ENCODE results near the gene COL5A1. TPM values are rescaled to one million over a fixed set of nuclear protein-coding genes. Genes with fewer than 3 reads are reported as not detected.

COL5A1 gene
- total and polyA plus RNA-seq, 2 experiments from 2014 or later, result 211 to 812 TPM

- Histone ChIP-seq H4K20me1 (ENCODE audit: insufficient read depth) (no peaks in the 10 kb centered on the region; the same call in 1 of the 2 replicates), H3F3A (ENCODE audit: insufficient read depth) (peaks cover 60% of the 10 kb centered on the region), H3K27ac (no peak overlapping the region), H3K27me3 (replicated peaks; ENCODE audit: insufficient read depth) (no peaks in the 10 kb centered on the region), H3K9me2 (ENCODE audit: insufficient read depth) (no peaks in the 10 kb centered on the region), H3K4me3 (no peak overlapping the region), H2AFZ (no peak overlapping the region), H3K79me2 (ENCODE audit: insufficient read depth) (peaks cover 13% of the 10 kb centered on the region; the same call in 1 of the 2 replicates), H3K36me3 (ENCODE audit: low read depth) (peaks cover 46% of the 10 kb centered on the region), H3K4me1 (ENCODE audit: insufficient read depth) (no peaks in the 10 kb centered on the region), H3K9ac (no peak overlapping the region), H3K4me2 (ENCODE audit: unreplicated experiment) (no peak overlapping the region), H3K9me3 (ENCODE audit: low read depth) (no peaks in the 10 kb centered on the region)
- 77 to 79% methylated on average over 7 to 8 of the region's 8 CpGs for WGBS, 2 experiments (ENCODE audit: low coverage in 1 of 2, low lambda C conversion rate in 2 of 2, missing lambda C conversion rate in 2 of 2)
- no peak for DNase-seq
- in situ Hi-C loops (cut with MboI), result no loop called here
- TF ChIP-seq EZH2phosphoT487 (IDR thresholded peaks at IDR 0.05; ENCODE audit: insufficient read depth, low read depth) (no peak), EZH2 (IDR thresholded peaks at IDR 0.05; ENCODE audit: insufficient read depth, poor library complexity, severe bottlenecking) (no peak)
Observed at GRCh38 chr9:134844821-134845220, 203.2 kb downstream of the COL5A1 start.

- no peaks in the 10 kb centered on the region for H3K27me3 ChIP-seq (replicated peaks; ENCODE audit: insufficient read depth)
- H3K4me2 ChIP-seq (ENCODE audit: unreplicated experiment), result no peak overlapping the region
- in situ Hi-C loops (cut with MboI), result no loop called here
- no peaks in the 10 kb centered on the region for H3K9me2 ChIP-seq (ENCODE audit: insufficient read depth)
- no peak overlapping the region for H3K27ac ChIP-seq
- no peaks in the 10 kb centered on the region for H3K4me1 ChIP-seq (ENCODE audit: insufficient read depth)
- H4K20me1 ChIP-seq (ENCODE audit: insufficient read depth), result no peaks in the 10 kb centered on the region; the same call in 1 of the 2 replicates
- TF ChIP-seq EZH2 (IDR thresholded peaks at IDR 0.05; ENCODE audit: insufficient read depth, poor library complexity, severe bottlenecking) (no peak), EZH2phosphoT487 (IDR thresholded peaks at IDR 0.05; ENCODE audit: insufficient read depth, low read depth) (no peak)
- H3K36me3 ChIP-seq (ENCODE audit: low read depth), result peaks cover 43% of the 10 kb centered on the region
- WGBS, 2 experiments (ENCODE audit: low coverage in 1 of 2, low lambda C conversion rate in 2 of 2, missing lambda C conversion rate in 2 of 2), result 89 to 94% methylated on average over 16 of the region's 16 CpGs
- H3F3A ChIP-seq (ENCODE audit: insufficient read depth), result peaks cover 55% of the 10 kb centered on the region
- no peak overlapping the region for H3K4me3 ChIP-seq
- no peak overlapping the region for H3K9ac ChIP-seq
- DNase-seq, result no peak
- H2AFZ ChIP-seq, result no peak overlapping the region
- no peaks in the 10 kb centered on the region for H3K9me3 ChIP-seq (ENCODE audit: low read depth)
- no peaks in the 10 kb centered on the region for H3K79me2 ChIP-seq (ENCODE audit: insufficient read depth)
Observed at GRCh38 chr9:134846187-134846586, 204.6 kb downstream of the COL5A1 start.

- H3K9ac ChIP-seq, result no peak overlapping the region
- H3K79me2 ChIP-seq (ENCODE audit: insufficient read depth), result no peaks in the 10 kb centered on the region
- H3K4me3 ChIP-seq, result no peak overlapping the region
- H3K4me2 ChIP-seq (ENCODE audit: unreplicated experiment), result no peak overlapping the region
- H3K9me2 ChIP-seq (ENCODE audit: insufficient read depth), result no peaks in the 10 kb centered on the region
- WGBS, 2 experiments (ENCODE audit: low coverage in 1 of 2, low lambda C conversion rate in 2 of 2, missing lambda C conversion rate in 2 of 2), result 95 to 96% methylated on average over 1 of the region's 1 CpG
- in situ Hi-C loops (cut with MboI), result no loop called here
- TF ChIP-seq EZH2 (IDR thresholded peaks at IDR 0.05; ENCODE audit: insufficient read depth, poor library complexity, severe bottlenecking), result no peak
- no peak for TF ChIP-seq EZH2phosphoT487 (IDR thresholded peaks at IDR 0.05; ENCODE audit: insufficient read depth, low read depth)
- no peaks in the 10 kb centered on the region for H3K9me3 ChIP-seq (ENCODE audit: low read depth)
- no peaks in the 10 kb centered on the region for H3K4me1 ChIP-seq (ENCODE audit: insufficient read depth)
- H3K36me3 ChIP-seq (ENCODE audit: low read depth), result peaks cover 43% of the 10 kb centered on the region
- no peaks in the 10 kb centered on the region for H3K27me3 ChIP-seq (replicated peaks; ENCODE audit: insufficient read depth)
- no peaks in the 10 kb centered on the region; the same call in 1 of the 2 replicates for H4K20me1 ChIP-seq (ENCODE audit: insufficient read depth)
- no peak overlapping the region for H2AFZ ChIP-seq
- peaks cover 60% of the 10 kb centered on the region for H3F3A ChIP-seq (ENCODE audit: insufficient read depth)
- H3K27ac ChIP-seq, result no peak overlapping the region
- DNase-seq, result no peak
Observed at GRCh38 chr9:134846699-134847098, 205.1 kb downstream of the COL5A1 start.

- Histone ChIP-seq H2AFZ (no peak overlapping the region), H4K20me1 (ENCODE audit: insufficient read depth) (no peaks in the 10 kb centered on the region; the same call in 1 of the 2 replicates), H3K9me2 (ENCODE audit: insufficient read depth) (no peaks in the 10 kb centered on the region), H3K4me1 (ENCODE audit: insufficient read depth) (no peaks in the 10 kb centered on the region), H3K4me3 (no peak overlapping the region), H3K27me3 (replicated peaks; ENCODE audit: insufficient read depth) (no peaks in the 10 kb centered on the region), H3K27ac (no peak overlapping the region), H3K9ac (no peak overlapping the region), H3F3A (ENCODE audit: insufficient read depth) (peaks cover 64% of the 10 kb centered on the region), H3K79me2 (ENCODE audit: insufficient read depth) (no peaks in the 10 kb centered on the region), H3K36me3 (ENCODE audit: low read depth) (peaks cover 39% of the 10 kb centered on the region), H3K9me3 (ENCODE audit: low read depth) (no peaks in the 10 kb centered on the region), H3K4me2 (ENCODE audit: unreplicated experiment) (no peak overlapping the region)
- in situ Hi-C loops (cut with MboI), result no loop called here
- 52 to 54% methylated on average over 3 of the region's 3 CpGs for WGBS, 2 experiments (ENCODE audit: low coverage in 1 of 2, low lambda C conversion rate in 2 of 2, missing lambda C conversion rate in 2 of 2)
- no peak for DNase-seq
- TF ChIP-seq EZH2phosphoT487 (IDR thresholded peaks at IDR 0.05; ENCODE audit: insufficient read depth, low read depth) (no peak), EZH2 (IDR thresholded peaks at IDR 0.05; ENCODE audit: insufficient read depth, poor library complexity, severe bottlenecking) (no peak)
Observed at GRCh38 chr9:134847138-134847537, 205.5 kb downstream of the COL5A1 start.
